Right hindlimb (tissue), 1 donor: ENCODE results near the gene VGLL4.

Experiments used
- DNase-seq: peaks from one replicate; pipeline ENCODE4 v3.0.0-alpha.2; 2018

VGLL4 gene

GRCh38 chr3:11651900-11652299, 8.2 kb upstream of the VGLL4 start:
- DNase-seq, result no peak

- no peak for DNase-seq
These were observed 7.8 kb upstream of the VGLL4 start for GRCh38 chr3:11651477-11651876.

GRCh38 chr3:11650391-11650790, 6.7 kb upstream of the VGLL4 start:
- DNase-seq, result no peak

- DNase-seq, result no peak
These were observed 5.0 kb upstream of the VGLL4 start for GRCh38 chr3:11648735-11649134.

GRCh38 chr3:11643201-11643603, 513 bp downstream of the VGLL4 start:
- peak; percentile 60 for DNase-seq

- peak; percentile 85 for DNase-seq
These were observed 1.1 kb downstream of the VGLL4 start for GRCh38 chr3:11642431-11643191.

GRCh38 chr3:11641683-11642430, 1.9 kb downstream of the VGLL4 start:
- DNase-seq, result no peak

- DNase-seq, result no peak
These were observed 2.4 kb downstream of the VGLL4 start for GRCh38 chr3:11641316-11641682.

GRCh38 chr3:11640009-11640673, 3.6 kb downstream of the VGLL4 start:
- no peak for DNase-seq

- peak; percentile 63 for DNase-seq
These were observed 5.0 kb downstream of the VGLL4 start for GRCh38 chr3:11638495-11639358.

- DNase-seq, result no peak
These were observed 5.7 kb downstream of the VGLL4 start for GRCh38 chr3:11637901-11638458.

GRCh38 chr3:11636394-11636770, 7.3 kb downstream of the VGLL4 start:
- DNase-seq, result no peak

- DNase-seq, result no peak
These were observed 7.9 kb downstream of the VGLL4 start for GRCh38 chr3:11635680-11636393.

GRCh38 chr3:11634974-11635612, 8.6 kb downstream of the VGLL4 start:
- no peak for DNase-seq

- no peak for DNase-seq
These were observed 9.6 kb downstream of the VGLL4 start for GRCh38 chr3:11634081-11634635.

- no peak for DNase-seq
These were observed 10.7 kb downstream of the VGLL4 start for GRCh38 chr3:11632966-11633365.

GRCh38 chr3:11632564-11632963, 11.2 kb downstream of the VGLL4 start:
- DNase-seq, result no peak

GRCh38 chr3:11631820-11632219, 11.9 kb downstream of the VGLL4 start:
- DNase-seq, result no peak

- no peak for DNase-seq
These were observed 14.0 kb downstream of the VGLL4 start for GRCh38 chr3:11629716-11630115.

GRCh38 chr3:11627612-11628011, 16.1 kb downstream of the VGLL4 start:
- no peak for DNase-seq

GRCh38 chr3:11626084-11626463, 17.6 kb downstream of the VGLL4 start:
- no peak for DNase-seq
